ENCODE measurements around the gene SMG5. TPM values are rescaled to one million over a fixed set of nuclear protein-coding genes. Genes with fewer than 3 reads are reported as not detected.

Gene SMG5
- total and polyA plus RNA-seq, 7 donors, result 46.8 to 90.7 (median 72.4) TPM

- WGBS, 3 donors, result 87 to 92% (median 88%) methylated on average over 4 of the region's 4 CpGs
- no peak for ATAC-seq
Measured at GRCh38 chr1:156268336-156268735, 14.3 kb downstream of the SMG5 start.

GRCh38 chr1:156266051-156266450 is 16.6 kb downstream of the SMG5 start:
- peaks cover 18 to 98% of the 10 kb centered on the region in 2 donors for H3K36me3 ChIP-seq (ENCODE audit: insufficient read depth in 1 of 2, low read depth in 1 of 2)
- no peaks in the 10 kb centered on the region for H3K9me3 ChIP-seq
- no peaks in the 10 kb centered on the region for H3K27me3 ChIP-seq (ENCODE audit: insufficient read depth in 3 of 3, low read length in 2 of 3)
- intact Hi-C loops (cut with DNase I), result loop anchor here in 1 of 2 donors (5.0 kb wide), 1 partner anchor 51 kb away; no protein-coding TSS in a partner anchor
- no peak overlapping the region for H3K4me3 ChIP-seq
- H3K4me1 ChIP-seq, result no peaks in the 10 kb centered on the region
- ATAC-seq (peak in 1 of 4 donors; percentile 25), DNase-seq (no peak)
- H3K27ac ChIP-seq, result no peak overlapping the region
- 87 to 93% (median 90%) methylated on average over 13 of the region's 13 CpGs for WGBS, 3 donors
- TF ChIP-seq CTCF (IDR thresholded peaks at IDR 0.05), result no peak

More at GRCh38 chr1:156268336-156268735, 14.3 kb downstream of the SMG5 start:
- no peak for DNase-seq
- H3K9me3 ChIP-seq, result no peaks in the 10 kb centered on the region
- H3K27ac ChIP-seq, result no peak overlapping the region
- no peak for TF ChIP-seq CTCF (IDR thresholded peaks at IDR 0.05)
- H3K27me3 ChIP-seq (ENCODE audit: insufficient read depth in 3 of 3, low read length in 2 of 3), result no peaks in the 10 kb centered on the region
- peaks cover 24 to 98% of the 10 kb centered on the region in 2 donors for H3K36me3 ChIP-seq (ENCODE audit: insufficient read depth in 1 of 2, low read depth in 1 of 2)
- intact Hi-C loops (cut with DNase I), result loop anchor here in 1 of 2 donors (5.0 kb wide), 1 partner anchor 49 kb away; no protein-coding TSS in a partner anchor
- H3K4me1 ChIP-seq, result no peaks in the 10 kb centered on the region
- no peak overlapping the region for H3K4me3 ChIP-seq

- ATAC-seq (no peak), DNase-seq (peak in 1 of 2 donors; percentile 15)
- Histone ChIP-seq H3K27ac (no peak overlapping the region), H3K4me1 (no peaks in the 10 kb centered on the region), H3K36me3 (ENCODE audit: insufficient read depth in 1 of 2, low read depth in 1 of 2) (peaks cover 27 to 98% of the 10 kb centered on the region in 2 donors), H3K9me3 (no peaks in the 10 kb centered on the region), H3K4me3 (no peak overlapping the region), H3K27me3 (ENCODE audit: insufficient read depth in 3 of 3, low read length in 2 of 3) (no peaks in the 10 kb centered on the region)
- TF ChIP-seq CTCF (IDR thresholded peaks at IDR 0.05), result no peak
- 82 to 87% (median 86%) methylated on average over 9 of the region's 9 CpGs for WGBS, 3 donors
- intact Hi-C loops (cut with DNase I), result no loop called here
Measured at GRCh38 chr1:156263288-156263655, 19.4 kb downstream of the SMG5 start.

DNA sequence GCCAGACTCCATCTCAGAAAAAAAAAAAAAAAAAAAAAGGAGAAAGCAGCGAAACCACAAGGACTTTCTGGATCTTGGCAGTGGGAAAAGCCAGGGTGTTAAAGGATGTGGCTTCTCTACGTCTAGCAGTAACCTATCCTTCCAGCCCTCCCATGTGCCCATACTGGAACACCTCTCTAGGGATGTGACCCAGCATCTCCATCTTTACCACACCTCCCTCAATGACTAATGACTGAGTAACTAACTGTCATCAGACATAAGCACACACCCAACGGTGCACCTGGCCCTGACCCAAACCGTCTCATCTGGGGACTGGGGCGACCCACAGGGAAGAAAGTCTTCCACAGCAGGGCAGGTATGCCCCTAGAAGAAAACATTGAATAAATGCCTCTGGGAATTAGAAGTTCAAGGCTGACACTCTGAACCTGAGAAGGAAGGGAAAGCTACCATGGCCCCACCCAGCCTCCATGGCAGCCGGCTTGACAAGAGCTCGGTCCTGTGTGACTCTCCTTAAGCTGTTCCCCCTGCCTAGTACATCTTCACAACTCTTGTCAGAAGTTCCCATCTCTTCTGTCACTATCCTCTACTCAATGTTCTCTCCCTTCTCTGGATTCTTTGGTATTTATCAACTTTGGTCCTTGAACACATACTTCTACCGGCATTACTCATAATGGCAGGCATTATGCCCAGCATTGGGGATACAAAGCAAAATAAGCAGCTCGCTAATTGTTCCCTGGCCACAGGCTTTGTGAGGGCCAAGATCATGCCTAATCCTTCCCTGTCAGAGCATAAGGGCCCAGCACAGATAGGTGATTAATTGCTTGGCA is 20.0 kb downstream of the SMG5 start:
- 82 to 87% (median 83%) methylated on average over 9 of the region's 9 CpGs for WGBS, 3 donors
- ATAC-seq (peak; percentile 36 to 64 (median 44)), DNase-seq (no peak)
- H3K36me3 ChIP-seq (ENCODE audit: insufficient read depth in 1 of 2, low read depth in 1 of 2), result peaks cover 25 to 98% of the 10 kb centered on the region in 2 donors
- TF ChIP-seq CTCF (IDR thresholded peaks at IDR 0.05), result no peak
- no peaks in the 10 kb centered on the region for H3K27me3 ChIP-seq (ENCODE audit: insufficient read depth in 3 of 3, low read length in 2 of 3)
- no peak overlapping the region for H3K27ac ChIP-seq
- no peaks in the 10 kb centered on the region for H3K4me1 ChIP-seq
- H3K4me3 ChIP-seq, result no peak overlapping the region
- intact Hi-C loops (cut with DNase I), result no loop called here
- H3K9me3 ChIP-seq, result no peaks in the 10 kb centered on the region

All from psoas muscle (tissue), 8 donors.